22Rv1 (cell line): ENCODE data around the gene ADNP.

ENCODE experiments used
- CTCF ChIP-seq: fragments of 450-650 bp; IDR thresholded peaks from 2 replicates; pipeline ENCODE4 v1.5.1; 2017; ENCODE audit warnings: mild to moderate bottlenecking
- ZFX ChIP-seq: fragments of 450-650 bp; IDR thresholded peaks from 2 replicates; pipeline ENCODE4 v1.6.1; 2017; ENCODE audit warnings: antibody characterized with exemption, borderline replicate concordance

- no peak for TF ChIP-seq CTCF
- no peak for TF ChIP-seq ZFX
Observed at GRCh38 chr20:50953196-50953595, 22.0 kb upstream of the ADNP start.
